HG03571 (cell line): Measurements from ENCODE around the gene FUT8.
"Not testable (repeated sequence)": the region's sequence is repeated elsewhere in the genome, so short reads cannot be mapped to it uniquely, and the experiment has no call there.

ENCODE experiments used
- ATAC-seq: cut with Tn5 transposase; IDR thresholded peaks from one replicate; pipeline ENCODE4 v1.9.1; 2021; ENCODE audit not compliant: unreplicated experiment

FUT8 gene

GRCh38 chr14:65415613-65416012, 3.1 kb downstream of the FUT8 start:
- no peak for ATAC-seq

GRCh38 chr14:65419593-65420252, 7.2 kb downstream of the FUT8 start:
- no peak for ATAC-seq

- ATAC-seq, result no peak
Measured at GRCh38 chr14:65421201-65421981, 8.9 kb downstream of the FUT8 start.

- ATAC-seq, result no peak
Measured at GRCh38 chr14:65422088-65422834, 9.7 kb downstream of the FUT8 start.

- no peak for ATAC-seq
Measured at GRCh38 chr14:65423982-65424381, 11.5 kb downstream of the FUT8 start.

- ATAC-seq, result no peak
Measured at GRCh38 chr14:65424531-65424930, 12.0 kb downstream of the FUT8 start.

- no peak for ATAC-seq
Measured at GRCh38 chr14:65425885-65426284, 13.4 kb downstream of the FUT8 start.

- not testable (repeated sequence) for ATAC-seq
Measured at GRCh38 chr14:65426902-65427301, 14.4 kb downstream of the FUT8 start.

GRCh38 chr14:65428691-65429090, 16.2 kb downstream of the FUT8 start:
- no peak for ATAC-seq

- no peak for ATAC-seq
Measured at GRCh38 chr14:65429757-65430156, 17.2 kb downstream of the FUT8 start.

GRCh38 chr14:65431245-65431644, 18.7 kb downstream of the FUT8 start:
- ATAC-seq, result no peak

GRCh38 chr14:65431951-65432350, 19.4 kb downstream of the FUT8 start:
- ATAC-seq, result no peak

- ATAC-seq, result no peak
Measured at GRCh38 chr14:65432361-65432948, 19.9 kb downstream of the FUT8 start.

GRCh38 chr14:65433157-65433556, 20.6 kb downstream of the FUT8 start:
- no peak for ATAC-seq

GRCh38 chr14:65433646-65434045, 21.1 kb downstream of the FUT8 start:
- no peak for ATAC-seq

GRCh38 chr14:65434216-65434850, 21.8 kb downstream of the FUT8 start:
- ATAC-seq, result no peak

GRCh38 chr14:65438266-65438933, 25.9 kb downstream of the FUT8 start:
- no peak for ATAC-seq

GRCh38 chr14:65439117-65439516, 26.6 kb downstream of the FUT8 start:
- no peak for ATAC-seq

GRCh38 chr14:65440230-65440629, 27.7 kb downstream of the FUT8 start:
- no peak for ATAC-seq

- no peak for ATAC-seq
Measured at GRCh38 chr14:65444230-65444629, 31.7 kb downstream of the FUT8 start.
